Esophagus muscularis mucosa (tissue), 4 donors: ENCODE measurements around the gene KLRK1. TPM values are rescaled to one million over a fixed set of nuclear protein-coding genes. Genes with fewer than 3 reads are reported as not detected.
"Not testable (repeated sequence)": the region's sequence is repeated elsewhere in the genome, so short reads cannot be mapped to it uniquely, and the experiment has no call there.

Experiments
- DNase-seq: peaks from one replicate; pipeline ENCODE4 v3.0.0-alpha.2; 2017; ENCODE audit errors: extremely low spot score
- H3K27ac ChIP-seq, 4 donors: fragments of 200-600 bp; sonication (generic); replicated peaks in 1 of 4; 1 replicate in 3 of 4; 2 replicates in 1 of 4; pipeline ENCODE4 v1.5.1; 2016 to 2019; ENCODE audit warnings: mild to moderate bottlenecking in 1 of 4
- H3K27me3 ChIP-seq, 4 donors: fragments of 200-600 bp; sonication (generic); one replicate each; pipeline versions ENCODE4 v1.5.1 to v1.6.0; 2016 to 2019
- H3K36me3 ChIP-seq, 4 donors: fragments of 200-600 bp; sonication (generic); one replicate each; pipeline ENCODE4 v1.5.1; 2016 to 2019
- H3K4me1 ChIP-seq, 4 donors: fragments of 200-600 bp; sonication (generic); one replicate each; pipeline ENCODE4 v1.5.1; 2016 to 2019
- H3K4me3 ChIP-seq, 4 donors: fragments of 200-600 bp; sonication (generic); 1 replicate in 2 of 4; 2 replicates in 2 of 4; pipeline ENCODE4 v1.5.1; 2016 to 2019; ENCODE audit warnings: mild to moderate bottlenecking in 4 of 4, moderate library complexity in 1 of 4
- H3K9me3 ChIP-seq, 4 donors: fragments of 200-600 bp; sonication (generic); 1 replicate in 3 of 4; 2 replicates in 1 of 4; pipeline ENCODE4 v1.5.1; 2016 to 2019
- CTCF ChIP-seq, 3 experiments: fragments of 200-600 bp in 2 of 3; fragments of 450-650 bp in 1 of 3; sonication (generic) in 2 of 3; IDR thresholded peaks; one replicate each; pipeline ENCODE4 v1.5.1; 2017 to 2019; ENCODE audit warnings: antibody characterized with exemption in 3 of 3, mild to moderate bottlenecking in 2 of 3, moderate library complexity in 1 of 3
- EP300 ChIP-seq: sonication (generic); formaldehyde crosslinking; IDR thresholded peaks from one replicate; pipeline ENCODE4 v1.6.1; 2017; ENCODE audit warnings: antibody characterized with exemption
- POLR2A ChIP-seq: fragments of 450-650 bp; IDR thresholded peaks from one replicate; pipeline ENCODE4 v1.6.1; 2017; ENCODE audit warnings: antibody characterized with exemption, moderate library complexity, mild to moderate bottlenecking, low read depth
- POLR2AphosphoS5 ChIP-seq, 2 donors: sonication (generic); formaldehyde crosslinking; IDR thresholded peaks; one replicate each; pipeline ENCODE4 v1.6.1; 2017; ENCODE audit warnings: antibody characterized with exemption in 2 of 2
- WGBS: methylation state at CpG from one replicate; pipeline ENCODE4 v1.1.5; 2018; 5-methylcytosine and 5-hydroxymethylcytosine counted together
- intact Hi-C: fragments of 100-400 bp; cut with DNase I; formaldehyde crosslinking; loops from one replicate; pipeline ENCODE4 v1.15.1; 2023
- total RNA-seq, 4 donors: library from RNA; depleted of rRNA; stranded (reverse); fragments of >200 nt; gene quantifications; one replicate each; pipeline versions ENCODE4 v1.1.0 to v1.2.1, GENCODE V29; 2016

The KLRK1 gene
- total RNA-seq, 4 donors from 2014 or later, result 0.19 to 1.8 (median 1.2) TPM

GRCh38 chr12:10398168-10398567, 8.3 kb upstream of the KLRK1 start:
- Histone ChIP-seq H3K4me3 (no peak overlapping the region), H3K36me3 (no peaks in the 10 kb centered on the region), H3K27ac (no peak overlapping the region), H3K27me3 (no peaks in the 10 kb centered on the region), H3K9me3 (no peaks in the 10 kb centered on the region), H3K4me1 (peaks cover 0 to 13% (median 10%) of the 10 kb centered on the region in 4 donors)
- TF ChIP-seq POLR2AphosphoS5 (IDR thresholded peaks at IDR 0.05) (no peak), CTCF (IDR thresholded peaks at IDR 0.05) (no peak), POLR2A (no peak), EP300 (no peak)
- intact Hi-C loops, result no loop called here
- 69% methylated on average over 2 of the region's 2 CpGs for WGBS
- DNase-seq, result no peak

- H3K27me3 ChIP-seq, result no peaks in the 10 kb centered on the region
- TF ChIP-seq POLR2A, result no peak
- no peak for TF ChIP-seq CTCF (IDR thresholded peaks at IDR 0.05)
- TF ChIP-seq EP300, result no peak
- TF ChIP-seq POLR2AphosphoS5 (IDR thresholded peaks at IDR 0.05), result no peak
- no peak overlapping the region for H3K27ac ChIP-seq
- no peak for DNase-seq
- WGBS, result 42% methylated on average over 2 of the region's 2 CpGs
- no peak overlapping the region for H3K4me3 ChIP-seq
- no peaks in the 10 kb centered on the region for H3K36me3 ChIP-seq
- intact Hi-C loops, result no loop called here
- H3K4me1 ChIP-seq, result peaks cover 0 to 19% (median 13%) of the 10 kb centered on the region in 4 donors
- no peaks in the 10 kb centered on the region for H3K9me3 ChIP-seq
Measured at GRCh38 chr12:10397296-10397695, 7.5 kb upstream of the KLRK1 start.

- H3K27me3 ChIP-seq, H3K36me3 ChIP-seq, H3K9me3 ChIP-seq, intact Hi-C loops, DNase-seq: not testable (repeated sequence)
- H3K27ac ChIP-seq, result peak overlapping the region in 3 of 4 donors; percentile 3 to 63 (median 47)
- 79% methylated on average over 15 of the region's 15 CpGs for WGBS
- peaks cover 0 to 23% (median 14%) of the 10 kb centered on the region in 4 donors for H3K4me1 ChIP-seq
- H3K4me3 ChIP-seq, result peak overlapping the region in 2 of 4 donors; percentile 1 to 19
Measured at GRCh38 chr12:10396176-10396575, 6.3 kb upstream of the KLRK1 start.

- peak overlapping the region; percentile 38 to 63 (median 48) for H3K27ac ChIP-seq
- H3K27me3 ChIP-seq, result no peaks in the 10 kb centered on the region
- TF ChIP-seq POLR2AphosphoS5 (IDR thresholded peaks at IDR 0.05) (peak in 1 of 2 donors; percentile 40), EP300 (no peak)
- H3K9me3 ChIP-seq, result no peaks in the 10 kb centered on the region
- WGBS, result 17% methylated on average over 6 of the region's 6 CpGs
- no peak for DNase-seq
- H3K36me3 ChIP-seq, result no peaks in the 10 kb centered on the region
- H3K4me3 ChIP-seq, result peak overlapping the region in 3 of 4 donors; percentile 1 to 19 (median 19)
- peaks cover 0 to 23% (median 14%) of the 10 kb centered on the region in 4 donors for H3K4me1 ChIP-seq
- intact Hi-C loops, result no loop called here
Measured at GRCh38 chr12:10395390-10395998, 5.7 kb upstream of the KLRK1 start.

GRCh38 chr12:10394531-10395152, 4.8 kb upstream of the KLRK1 start:
- intact Hi-C loops, H3K9me3 ChIP-seq, DNase-seq, H3K4me3 ChIP-seq, H3K27me3 ChIP-seq, H3K36me3 ChIP-seq: not testable (repeated sequence)
- H3K27ac ChIP-seq, result peak overlapping the region; percentile 38 to 63 (median 48)
- peaks cover 0 to 23% (median 14%) of the 10 kb centered on the region in 4 donors for H3K4me1 ChIP-seq
- 82% methylated on average over 11 of the region's 11 CpGs for WGBS

- peaks cover 0 to 23% (median 14%) of the 10 kb centered on the region in 4 donors for H3K4me1 ChIP-seq
- 63% methylated on average over 3 of the region's 3 CpGs for WGBS
- no peaks in the 10 kb centered on the region for H3K27me3 ChIP-seq
- no peak overlapping the region for H3K4me3 ChIP-seq
- intact Hi-C loops, result no loop called here
- TF ChIP-seq POLR2AphosphoS5 (IDR thresholded peaks at IDR 0.05), result no peak
- TF ChIP-seq EP300, result no peak
- TF ChIP-seq POLR2A, result no peak
- TF ChIP-seq CTCF (IDR thresholded peaks at IDR 0.05), result no peak
- H3K36me3 ChIP-seq, result no peaks in the 10 kb centered on the region
- no peak overlapping the region for H3K27ac ChIP-seq
- no peaks in the 10 kb centered on the region for H3K9me3 ChIP-seq
- no peak for DNase-seq
Measured at GRCh38 chr12:10393291-10393690, 3.5 kb upstream of the KLRK1 start.
